Stimulated activated CD8-positive, alpha-beta memory T cell treated with anti-CD3 and anti-CD28 coated beads, Interleukin-15, amount 100 ng/mL, for 24 hours (primary cell): ENCODE measurements around the gene TBC1D22A.

ENCODE experiments used
- DNase-seq: peaks from one replicate; pipeline ENCODE4 v3.0.0-alpha.2; 2020; ENCODE audit warnings: low read depth

Gene TBC1D22A

GRCh38 chr22:46995501-46996360 is 233.3 kb downstream of the TBC1D22A start:
- DNase-seq: no peak

- no peak for DNase-seq
These were observed 234.3 kb downstream of the TBC1D22A start for GRCh38 chr22:46996595-46997310.

GRCh38 chr22:46997311-46997970 is 235.0 kb downstream of the TBC1D22A start:
- DNase-seq: no peak

GRCh38 chr22:46998331-46998730 is 235.9 kb downstream of the TBC1D22A start:
- DNase-seq: no peak

GRCh38 chr22:47000256-47000655 is 237.8 kb downstream of the TBC1D22A start:
- DNase-seq: no peak

GRCh38 chr22:47000888-47001287 is 238.4 kb downstream of the TBC1D22A start:
- no peak for DNase-seq

- DNase-seq: no peak
These were observed 238.8 kb downstream of the TBC1D22A start for GRCh38 chr22:47001288-47001687.

- no peak for DNase-seq
These were observed 240.2 kb downstream of the TBC1D22A start for GRCh38 chr22:47002692-47003091.

- DNase-seq: no peak
These were observed 243.3 kb downstream of the TBC1D22A start for GRCh38 chr22:47005506-47006408.

- DNase-seq: no peak
These were observed 244.0 kb downstream of the TBC1D22A start for GRCh38 chr22:47006433-47006832.

GRCh38 chr22:47006869-47007268 is 244.4 kb downstream of the TBC1D22A start:
- DNase-seq: no peak

- DNase-seq: no peak
These were observed 245.0 kb downstream of the TBC1D22A start for GRCh38 chr22:47007496-47007895.

- no peak for DNase-seq
These were observed 245.9 kb downstream of the TBC1D22A start for GRCh38 chr22:47008208-47008885.

GRCh38 chr22:47009304-47010101 is 247.1 kb downstream of the TBC1D22A start:
- no peak for DNase-seq

GRCh38 chr22:47010211-47010610 is 247.8 kb downstream of the TBC1D22A start:
- no peak for DNase-seq

- DNase-seq: no peak
These were observed 248.8 kb downstream of the TBC1D22A start for GRCh38 chr22:47011131-47011858.

GRCh38 chr22:47011859-47012258 is 249.4 kb downstream of the TBC1D22A start:
- DNase-seq: no peak

GRCh38 chr22:47012589-47013370 is 250.3 kb downstream of the TBC1D22A start:
- no peak for DNase-seq
